Globus pallidus (tissue), 1 donor: Measurements from ENCODE around the gene NELFB.

Source experiments
- DNase-seq: peaks from one replicate; pipeline ENCODE4 v3.0.0-alpha.2; 2015; ENCODE audit warnings: low spot score

The NELFB gene

DNA sequence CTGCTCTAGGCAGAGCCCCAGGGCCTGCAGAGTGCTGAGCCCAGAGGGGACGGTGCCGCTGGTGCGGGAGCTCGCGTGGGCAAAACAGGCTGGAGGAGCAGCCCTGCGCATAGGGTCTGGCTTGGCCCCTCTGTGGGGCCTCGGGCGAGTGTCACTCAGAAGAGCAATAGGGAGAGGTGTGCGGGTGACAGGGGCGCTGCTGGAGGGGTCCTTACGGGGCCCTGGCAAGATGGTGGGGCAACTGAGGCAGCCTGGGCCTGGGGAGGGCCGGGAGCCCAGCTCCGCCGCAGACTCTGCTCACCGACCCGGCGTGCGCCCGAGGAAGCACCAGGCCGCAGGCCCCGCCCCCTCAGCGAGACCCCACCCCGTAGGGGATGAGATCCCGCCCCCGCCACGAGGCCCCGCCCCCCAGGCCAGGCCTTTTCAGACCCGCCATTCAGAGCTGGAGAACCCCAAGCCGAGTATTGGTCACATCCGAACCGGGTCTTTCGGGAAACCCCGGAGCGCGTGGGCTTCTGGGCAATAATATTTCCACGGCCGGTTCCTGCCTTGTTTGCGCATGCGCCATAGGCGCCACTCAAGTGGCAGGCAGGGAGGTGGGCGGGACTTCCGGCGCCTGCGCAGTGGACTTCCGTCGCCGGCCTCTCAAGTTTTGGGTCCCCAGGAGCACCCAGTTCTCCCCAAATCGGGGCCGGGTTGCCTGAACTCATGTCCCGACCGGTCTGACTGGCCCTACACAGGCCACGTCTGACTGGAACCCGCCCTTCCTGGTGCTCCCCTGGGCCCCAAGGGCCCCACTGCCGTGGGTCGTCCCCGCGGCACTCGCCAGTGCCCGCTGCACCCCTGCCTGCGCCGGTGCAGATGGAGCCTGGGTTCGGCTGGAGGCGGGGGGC, 31.8 kb upstream of the NELFB start:
- DNase-seq = peak; percentile 97

DNA sequence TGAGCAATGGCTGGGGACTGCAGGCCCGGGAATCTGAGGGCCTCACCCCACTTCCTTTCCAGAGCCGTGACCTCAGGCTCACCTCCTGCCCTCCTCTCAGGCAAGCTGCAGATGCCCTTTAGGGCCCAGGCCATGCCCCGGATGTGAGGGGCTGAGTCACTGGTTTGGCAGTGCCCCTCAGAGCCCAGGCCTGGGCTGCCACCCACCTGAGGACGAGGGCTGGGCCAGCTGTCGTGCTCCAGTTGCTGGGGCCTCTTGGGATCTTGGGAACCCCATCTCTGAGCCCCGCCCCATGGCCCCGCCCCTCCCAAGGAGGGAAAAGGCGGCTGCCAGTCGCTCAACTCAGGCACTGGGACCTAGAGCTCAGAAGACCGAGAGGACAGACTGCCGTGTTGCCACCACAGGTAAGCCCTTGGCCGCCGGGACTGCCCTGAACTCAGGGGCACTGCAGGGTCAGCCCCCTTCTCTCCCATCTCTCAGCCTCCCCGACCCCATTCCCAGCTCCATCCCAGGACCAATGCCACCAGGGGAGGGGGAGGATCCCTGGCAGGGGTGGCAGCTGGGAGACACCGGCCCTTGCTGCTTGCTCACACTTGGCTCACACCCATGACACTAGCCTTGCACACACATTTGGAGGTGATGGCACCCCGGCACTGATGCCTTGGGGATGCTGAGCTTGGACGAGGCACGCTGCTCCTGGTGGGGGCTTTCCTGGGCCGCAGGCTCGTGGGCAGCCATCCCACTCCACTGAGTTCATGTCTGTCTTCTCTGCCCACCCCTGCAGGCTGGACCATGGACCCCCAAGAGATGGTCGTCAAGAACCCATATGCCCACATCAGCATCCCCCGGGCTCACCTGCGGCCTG, 30.1 kb upstream of the NELFB start, which contains the start of gene CYSRT1:
CYSRT1 (plus strand) TSS at position 345 of the 865 bp plus-strand sequence; CDS start at position 793, 448 bp downstream.
- DNase-seq = no peak

DNA sequence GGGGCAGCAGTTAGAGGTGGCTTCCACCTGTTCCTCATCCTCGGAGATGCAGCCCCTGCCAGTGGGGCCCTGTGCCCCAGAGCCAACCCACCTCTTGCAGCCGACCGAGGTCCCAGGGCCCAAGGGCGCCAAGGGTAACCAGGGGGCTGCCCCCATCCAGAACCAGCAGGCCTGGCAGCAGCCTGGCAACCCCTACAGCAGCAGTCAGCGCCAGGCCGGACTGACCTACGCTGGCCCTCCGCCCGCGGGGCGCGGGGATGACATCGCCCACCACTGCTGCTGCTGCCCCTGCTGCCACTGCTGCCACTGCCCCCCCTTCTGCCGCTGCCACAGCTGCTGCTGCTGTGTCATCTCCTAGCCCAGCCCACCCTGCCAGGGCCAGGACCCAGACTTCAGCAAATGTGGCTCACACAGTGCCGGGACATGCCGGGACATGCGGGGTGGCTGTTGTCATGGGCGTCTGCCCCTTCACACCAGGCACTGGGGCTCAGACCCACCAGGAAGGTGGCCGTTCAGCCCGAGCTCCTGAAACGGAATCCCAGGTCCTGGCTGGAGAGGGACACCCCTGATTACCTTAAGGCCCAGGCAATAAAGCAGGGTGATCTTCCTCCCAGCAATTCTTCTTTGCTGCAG, 29.3 kb upstream of the NELFB start:
- no peak for DNase-seq

DNA sequence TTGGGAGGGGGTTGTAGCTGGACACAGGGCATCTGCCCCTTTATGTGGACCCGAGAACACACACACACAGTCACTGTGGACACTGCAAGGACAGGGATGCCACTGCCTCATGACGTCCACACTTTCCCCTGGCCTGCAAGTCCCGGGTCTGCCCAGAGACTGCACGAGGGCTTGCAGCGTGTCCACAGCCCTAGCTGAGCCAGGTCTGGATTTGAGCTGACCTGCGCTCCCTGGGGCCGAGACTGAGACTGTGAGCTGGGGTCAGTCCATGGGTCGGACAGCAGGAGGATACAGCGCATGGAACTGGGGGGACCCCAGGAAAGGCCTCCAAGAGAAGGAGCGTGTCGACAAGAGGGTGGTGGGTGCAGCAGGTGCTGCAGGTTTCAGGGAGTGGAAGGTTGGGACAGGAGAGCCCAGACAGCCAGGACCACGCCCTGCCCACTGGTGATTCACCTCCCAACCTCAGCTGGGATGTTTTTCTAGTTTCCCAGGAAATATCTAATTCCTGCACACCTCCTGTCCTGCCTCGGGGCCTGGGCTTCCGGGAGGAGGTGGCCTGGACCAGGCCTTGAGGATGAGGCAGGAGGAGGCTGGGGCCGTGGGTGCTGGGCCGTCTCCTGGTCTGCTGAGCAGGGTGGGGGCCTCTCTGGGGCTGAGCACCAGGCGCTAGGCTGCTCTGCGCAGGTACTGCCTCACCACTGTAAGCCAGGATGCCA, 28.6 kb upstream of the NELFB start:
- no peak for DNase-seq

DNA sequence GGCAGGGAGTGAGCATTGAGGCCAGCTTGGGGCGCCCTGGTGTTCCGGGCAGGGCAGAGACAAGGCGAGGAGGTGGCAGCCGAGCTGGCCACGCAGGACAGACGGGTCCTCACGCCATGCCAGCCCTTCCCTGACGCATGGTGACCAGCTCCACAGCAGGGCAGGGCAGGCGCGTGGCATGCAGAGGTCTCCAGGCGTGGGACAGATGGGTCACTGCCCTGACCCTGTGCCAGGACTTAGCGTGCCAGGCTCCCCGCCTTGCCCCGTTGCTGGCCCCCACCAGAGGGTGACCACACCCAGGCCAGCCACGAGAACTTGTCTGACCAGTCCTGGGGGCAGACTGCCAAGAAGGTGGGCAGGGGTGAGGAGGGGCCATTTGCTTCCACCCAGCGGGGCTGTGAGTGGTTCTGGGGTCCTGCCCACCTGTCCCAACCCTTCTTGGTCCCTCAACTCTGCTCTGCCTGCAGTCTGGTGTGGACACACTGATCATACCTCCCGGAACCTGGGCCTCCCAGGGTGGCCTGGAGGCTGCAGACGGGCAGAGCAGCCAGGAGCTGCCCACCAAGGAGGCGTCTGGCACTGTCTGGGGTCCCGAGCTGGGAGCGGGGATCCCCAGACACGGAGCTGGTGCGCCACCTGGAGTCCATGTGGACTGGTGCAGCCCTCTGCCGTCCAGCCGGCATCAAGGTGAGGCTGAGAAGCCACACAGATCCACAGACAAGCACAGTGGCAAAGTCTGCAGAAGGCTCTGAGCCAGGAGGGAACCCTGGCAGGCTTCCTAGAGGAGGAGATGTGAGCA, 27.9 kb upstream of the NELFB start, which contains the start of gene RNF224:
RNF224 (plus strand) TSS at position 449 of the 799 bp plus-strand sequence. CDS start 834 bp downstream, outside the sequence.
- DNase-seq = no peak

DNA sequence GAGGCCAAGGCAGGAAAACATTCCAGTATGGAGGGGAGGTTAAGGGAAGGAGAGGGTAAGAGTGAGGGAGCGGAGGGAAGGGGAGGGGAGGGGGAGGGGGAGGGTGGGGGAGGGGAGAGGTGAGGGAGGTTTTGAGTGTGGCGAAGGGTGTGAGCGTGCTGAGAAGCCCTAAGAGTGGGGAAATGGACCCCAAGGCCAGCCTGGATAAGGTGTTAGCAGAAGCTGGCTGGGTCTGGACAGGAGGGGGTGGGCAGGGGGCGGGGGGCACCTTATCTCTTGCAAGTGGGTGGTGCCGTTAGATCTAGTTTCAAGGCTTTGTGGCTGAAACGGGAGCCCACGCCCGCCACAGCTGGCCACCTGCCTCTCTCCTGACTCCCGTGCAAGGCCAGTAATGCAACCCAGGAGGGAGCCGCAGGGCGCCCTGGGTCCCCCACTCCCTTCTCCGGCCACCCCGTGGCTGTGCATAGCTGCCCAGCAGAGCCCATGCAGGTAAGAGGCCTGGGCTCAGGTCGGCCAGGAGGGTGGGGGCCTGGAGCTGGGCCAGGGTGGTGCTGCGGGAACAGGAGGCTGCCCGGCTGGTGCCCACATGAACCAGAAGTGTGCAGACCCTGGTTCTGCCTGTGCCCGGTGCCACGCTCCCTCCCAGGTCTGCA, 27.1 kb upstream of the NELFB start:
- DNase-seq = no peak

DNA sequence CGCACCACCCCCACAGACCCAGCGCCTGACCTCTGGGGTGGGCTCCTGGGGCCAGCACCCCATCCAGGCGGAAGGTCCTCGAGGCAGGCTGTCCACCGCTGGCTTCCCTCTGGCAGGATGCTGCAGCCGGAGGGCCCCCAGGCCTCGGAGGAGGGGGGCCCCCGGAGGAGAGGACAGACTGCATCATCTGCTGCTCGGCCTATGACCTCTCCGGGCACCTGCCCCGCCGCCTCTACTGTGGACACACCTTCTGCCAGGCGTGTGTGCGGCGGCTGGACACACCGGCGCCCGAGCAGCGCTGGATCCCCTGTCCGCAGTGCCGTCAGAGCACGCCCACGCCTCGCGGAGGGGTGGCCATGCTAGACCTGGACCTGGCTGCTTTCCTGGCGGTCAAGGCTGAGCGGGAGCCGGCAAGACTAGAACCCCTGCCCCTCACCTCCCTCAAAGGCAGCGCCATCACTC, 26.6 kb upstream of the NELFB start:
- no peak for DNase-seq

DNA sequence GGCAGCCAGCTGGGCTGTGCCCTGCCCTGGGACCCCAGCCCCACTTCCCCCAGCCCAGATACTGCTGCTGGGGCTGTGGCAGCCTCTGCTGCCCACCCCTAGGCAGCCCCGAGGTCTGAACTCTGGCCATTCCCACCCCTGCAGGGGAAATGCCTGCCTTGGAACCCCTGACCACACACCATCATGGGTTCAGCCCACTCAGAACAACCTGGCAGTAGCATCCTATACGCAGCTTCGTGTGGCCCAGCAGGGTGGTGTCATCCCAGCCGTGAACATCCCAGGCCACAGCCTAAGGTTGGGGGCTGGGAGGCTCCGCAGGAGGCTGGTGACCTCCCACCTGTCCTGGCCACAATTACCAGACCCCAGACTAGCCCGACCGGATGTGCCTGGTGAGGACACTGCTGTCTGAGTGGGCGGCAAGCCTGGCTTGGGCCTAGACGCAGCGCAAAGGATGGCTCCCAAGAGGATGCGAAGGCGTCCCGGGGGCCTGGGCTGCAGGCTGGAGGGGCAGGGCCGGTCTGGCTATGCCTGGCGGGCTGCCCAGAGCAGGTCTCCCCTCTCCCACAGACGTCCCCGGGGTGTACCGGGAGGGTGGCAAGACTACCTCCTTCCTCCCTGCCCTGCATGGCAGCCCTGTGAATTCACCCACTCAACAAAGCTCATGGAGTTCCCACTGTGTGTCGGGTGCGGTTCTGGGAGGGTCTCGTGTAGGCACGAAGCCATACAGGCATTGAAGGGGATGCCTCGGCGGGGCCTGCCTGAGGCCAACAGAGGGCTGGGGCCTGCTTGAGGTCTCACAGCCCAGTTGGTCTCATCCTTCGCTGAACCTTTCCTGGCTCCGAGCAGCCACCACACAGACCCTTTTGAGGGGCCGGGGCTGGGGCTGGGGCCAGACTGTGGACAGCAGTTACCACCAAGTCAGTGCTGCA, 25.9 kb upstream of the NELFB start:
- no peak for DNase-seq

DNA sequence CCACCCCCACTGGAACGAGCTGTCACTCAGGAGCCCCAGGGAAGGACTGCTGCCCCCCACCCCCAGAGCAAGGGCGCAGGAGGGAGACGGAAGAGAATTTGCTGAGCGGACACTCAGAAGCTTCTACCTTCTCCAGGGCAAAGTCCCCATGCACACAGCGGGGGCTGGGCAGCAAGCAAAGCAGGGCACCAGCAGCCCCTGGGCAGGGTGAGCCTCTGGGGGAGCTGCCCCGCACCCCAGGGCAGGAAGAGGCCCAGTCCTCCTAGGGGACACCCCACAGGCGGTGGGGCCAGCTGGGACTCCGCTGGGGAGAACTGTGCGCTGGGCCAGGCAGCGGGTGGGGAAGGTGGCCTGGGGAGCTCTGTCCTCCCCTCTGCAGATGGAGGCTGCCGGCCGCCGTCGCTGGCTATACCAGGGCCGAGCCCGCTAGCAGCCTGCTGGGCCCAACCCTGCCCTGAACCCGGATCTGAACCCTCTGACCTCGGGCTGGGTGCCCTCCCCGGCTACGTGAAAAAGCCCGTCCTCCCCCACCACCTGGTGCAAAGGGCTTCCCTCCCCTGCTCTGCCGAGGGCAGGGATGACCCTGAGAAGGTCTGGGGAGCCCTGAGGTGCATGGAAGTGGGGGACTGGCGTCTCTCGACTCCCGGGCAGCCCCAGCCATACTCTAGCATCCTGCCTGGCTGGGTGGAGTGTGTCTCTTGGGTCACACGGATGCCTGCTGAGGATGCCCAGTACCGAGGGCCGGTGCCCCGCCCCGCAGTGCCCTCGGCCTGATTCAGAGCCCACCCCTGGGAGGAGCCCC, 25.0 kb upstream of the NELFB start:
- DNase-seq = no peak

DNA sequence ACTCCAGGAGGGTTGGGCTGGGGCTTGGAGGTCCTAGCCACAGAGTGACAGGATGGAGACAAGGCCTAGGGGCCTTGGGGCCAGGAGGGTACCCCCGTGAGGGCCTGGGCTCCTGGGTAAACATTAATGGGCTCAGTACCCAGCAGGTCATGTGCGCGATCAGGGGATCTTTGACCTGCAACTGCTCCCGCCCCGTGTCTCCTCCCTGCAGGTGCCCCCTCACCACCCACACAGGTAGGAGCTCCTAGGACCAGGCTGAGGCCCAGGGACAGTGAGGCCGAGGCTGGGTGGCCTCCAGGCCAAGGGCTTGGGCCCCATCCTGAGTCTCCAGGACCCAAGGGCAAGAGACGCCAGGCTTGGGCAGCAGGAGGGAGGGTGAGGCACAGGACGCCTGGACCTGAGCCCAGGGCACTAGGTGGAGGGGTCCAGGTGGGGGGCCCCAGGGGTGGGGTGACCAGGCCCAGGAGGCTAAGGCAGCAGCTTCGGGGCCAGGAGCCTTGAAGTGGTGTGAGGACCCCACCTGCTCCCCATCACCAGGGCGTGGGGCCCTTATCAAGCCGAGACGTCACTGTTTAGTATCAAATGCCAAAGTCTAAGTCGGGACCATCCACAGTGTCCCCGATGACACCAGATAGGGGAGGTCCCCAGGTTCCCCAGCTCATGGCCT, 24.3 kb upstream of the NELFB start, which contains the start of gene SLC34A3:
SLC34A3 (plus strand) TSS at position 197 of the 667 bp plus-strand sequence. CDS start 802 bp downstream, outside the sequence.
- DNase-seq = no peak

DNA sequence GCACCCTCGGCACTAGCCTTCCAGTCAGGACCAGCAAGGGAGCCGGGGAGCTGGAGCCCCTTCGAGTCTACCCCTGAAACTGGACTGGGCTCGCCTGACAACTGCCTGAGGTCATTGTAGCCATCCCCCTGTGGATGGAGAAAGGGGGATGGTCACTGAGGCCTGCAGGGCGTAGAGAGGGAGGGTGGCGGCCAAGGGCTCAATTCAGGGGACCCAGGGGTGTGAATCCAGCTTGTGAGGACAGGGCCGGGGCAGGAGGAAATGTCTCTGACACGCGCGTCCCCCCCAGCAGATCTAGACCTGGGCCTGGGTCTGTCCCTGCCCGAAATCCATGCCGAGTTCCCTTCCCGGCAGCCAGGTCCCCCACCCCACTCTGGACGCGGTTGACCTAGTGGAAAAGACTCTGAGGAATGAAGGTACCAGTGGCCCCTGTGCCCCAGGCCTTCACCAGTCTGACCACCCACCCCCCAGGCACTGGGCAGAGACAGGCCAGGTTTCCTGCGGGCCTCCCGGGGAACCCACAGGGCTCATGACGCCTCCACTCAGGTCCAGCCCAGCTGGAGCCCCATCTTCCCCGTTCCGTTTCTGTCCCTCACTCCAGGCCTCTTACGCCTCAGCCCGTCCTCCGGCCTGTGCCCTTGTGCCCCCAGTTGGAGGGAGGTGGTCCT, 23.6 kb upstream of the NELFB start:
- DNase-seq = no peak

DNA sequence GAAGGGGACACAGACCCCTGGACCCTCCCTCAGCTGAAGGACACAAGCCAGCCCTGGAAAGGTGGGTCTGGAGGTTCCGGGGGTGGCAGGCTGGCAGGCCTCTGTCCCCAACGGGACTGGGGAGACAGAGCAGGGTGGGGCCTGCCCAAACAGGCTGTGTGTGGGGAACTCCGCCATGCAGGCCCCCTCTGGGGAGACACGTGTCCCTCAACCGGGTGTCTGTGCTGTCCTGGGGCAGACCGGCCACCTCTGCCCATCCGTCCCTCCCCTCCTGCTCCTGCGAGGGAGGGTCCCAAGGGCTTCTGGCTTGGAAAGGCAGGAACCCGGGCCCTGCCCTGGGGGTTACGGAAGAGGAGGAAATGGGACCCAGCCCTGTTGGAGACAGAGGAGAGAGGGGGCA, 23.0 kb upstream of the NELFB start:
- no peak for DNase-seq

DNA sequence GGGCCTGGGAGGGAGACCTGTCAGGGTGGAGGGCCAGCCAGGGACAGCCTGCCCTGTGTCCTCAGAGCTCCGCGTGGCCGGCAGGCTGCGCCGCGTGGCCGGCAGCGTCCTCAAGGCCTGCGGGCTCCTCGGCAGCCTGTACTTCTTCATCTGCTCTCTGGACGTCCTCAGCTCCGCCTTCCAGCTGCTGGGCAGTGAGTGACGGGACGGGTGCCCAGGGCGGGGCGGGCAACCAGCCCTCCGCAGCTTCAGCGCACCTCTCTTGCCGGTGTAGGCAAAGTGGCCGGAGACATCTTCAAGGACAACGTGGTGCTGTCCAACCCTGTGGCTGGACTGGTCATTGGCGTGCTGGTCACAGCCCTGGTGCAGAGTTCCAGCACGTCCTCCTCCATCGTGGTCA, 22.6 kb upstream of the NELFB start:
- DNase-seq = no peak

DNA sequence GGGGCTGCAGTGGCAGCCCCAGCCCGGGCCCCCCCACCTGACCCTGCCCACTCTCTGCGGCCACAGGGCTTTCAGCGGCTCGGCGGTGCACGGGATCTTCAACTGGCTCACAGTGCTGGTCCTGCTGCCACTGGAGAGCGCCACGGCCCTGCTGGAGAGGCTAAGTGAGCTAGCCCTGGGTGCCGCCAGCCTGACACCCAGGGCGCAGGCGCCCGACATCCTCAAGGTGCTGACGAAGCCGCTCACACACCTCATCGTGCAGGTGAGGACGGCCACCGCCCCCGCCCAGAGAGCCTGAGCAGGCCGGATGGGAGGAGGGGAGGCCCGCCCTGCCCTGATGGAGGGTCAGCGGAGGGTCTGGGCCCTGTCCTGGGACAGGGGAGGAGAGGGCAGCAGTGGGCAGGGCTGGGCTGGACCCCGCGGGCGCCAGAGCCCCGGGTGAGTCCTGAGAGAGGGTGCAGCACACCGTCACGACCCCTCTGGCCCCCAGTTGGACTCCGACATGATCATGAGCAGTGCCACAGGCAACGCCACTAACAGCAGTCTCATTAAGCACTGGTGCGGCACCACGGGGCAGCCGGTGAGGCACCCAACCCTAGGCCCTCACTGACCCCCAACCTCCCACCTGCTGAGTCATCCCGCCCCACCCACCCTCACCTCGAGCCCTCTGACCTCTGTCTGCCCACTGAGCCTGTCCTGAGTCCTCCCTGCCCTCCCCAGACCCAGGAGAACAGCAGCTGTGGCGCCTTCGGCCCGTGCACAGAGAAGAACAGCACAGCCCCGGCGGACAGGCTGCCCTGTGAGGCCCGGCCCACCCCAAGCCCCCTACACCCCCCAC, 21.8 kb upstream of the NELFB start:
- no peak for DNase-seq

DNA sequence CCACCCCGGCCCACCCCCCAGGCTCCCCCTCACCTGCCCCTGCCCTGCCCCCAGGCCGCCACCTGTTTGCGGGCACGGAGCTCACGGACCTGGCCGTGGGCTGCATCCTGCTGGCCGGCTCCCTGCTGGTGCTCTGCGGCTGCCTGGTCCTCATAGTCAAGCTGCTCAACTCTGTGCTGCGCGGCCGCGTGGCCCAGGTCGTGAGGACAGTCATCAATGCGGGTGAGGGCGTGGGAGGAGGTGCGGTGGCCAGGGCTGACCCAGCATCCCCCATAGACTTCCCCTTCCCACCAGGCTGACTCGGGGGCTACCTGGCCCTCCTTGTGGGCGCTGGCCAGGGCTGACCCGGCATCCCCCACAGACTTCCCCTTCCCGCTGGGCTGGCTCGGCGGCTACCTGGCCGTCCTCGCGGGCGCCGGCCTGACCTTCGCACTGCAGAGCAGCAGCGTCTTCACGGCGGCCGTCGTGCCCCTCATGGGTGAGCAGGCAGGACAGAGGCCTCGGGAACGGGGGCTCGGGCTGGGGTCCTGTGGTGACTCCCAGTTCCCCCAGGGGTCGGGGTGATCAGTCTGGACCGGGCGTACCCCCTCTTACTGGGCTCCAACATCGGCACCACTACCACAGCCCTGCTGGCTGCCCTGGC, 21.0 kb upstream of the NELFB start:
- no peak for DNase-seq
